PC-3 (cell line): ENCODE results near the gene WHRN. TPM values are rescaled to one million over a fixed set of nuclear protein-coding genes. Genes with fewer than 3 reads are reported as not detected.

ENCODE experiments used
- ATAC-seq: fragments of 200-7000 bp; cut with Tn5 transposase; 2 replicates; pipeline ENCODE4 v1.9.1; 2020; ENCODE audit warnings: mild to moderate bottlenecking, moderate library complexity
- BruUV-seq: library from RNA; stranded (reverse); fragments of 400-500 nt; replicated peaks from 2 replicates; lab custom pipeline; 2021; lab: Mats Ljungman, UMichigan
- CTCF ChIA-PET: fragments of 300-600 bp; sonication (Branson Sonifier 250); formaldehyde crosslinking; loops from one replicate; lab custom pipeline; 2022; ENCODE audit warnings: antibody characterized with exemption; lab: Charles Lee
- POLR2A ChIA-PET: fragments of 300-600 bp; sonication (Branson Sonifier 250); formaldehyde crosslinking; loops from one replicate; lab custom pipeline; 2022; ENCODE audit warnings: antibody characterized with exemption; ENCODE audit not compliant: unreplicated experiment; lab: Charles Lee
- DNase-seq: peaks from one replicate; pipeline ENCODE4 v3.0.0-alpha.2; 2015
- H2AFZ ChIP-seq: fragments of 300-600 bp; sonication (generic); 2 replicates; pipeline ENCODE4 v1.6.0; 2016; ENCODE audit warnings: antibody characterized with exemption, low read length
- H3F3A ChIP-seq: fragments of 300-600 bp; sonication (generic); one replicate; pipeline ENCODE4 v1.6.0; 2017; ENCODE audit warnings: antibody characterized with exemption, low read length, control low read depth, mild to moderate bottlenecking; ENCODE audit not compliant: unreplicated experiment
- H3K27ac ChIP-seq: fragments of 300-600 bp; sonication (generic); 2 replicates; pipeline ENCODE4 v1.5.1; 2016; ENCODE audit warnings: mild to moderate bottlenecking, low read length
- H3K27me3 ChIP-seq: fragments of 300-600 bp; sonication (generic); 2 replicates; pipeline ENCODE4 v1.6.1; 2016; ENCODE audit warnings: low read length, mixed read lengths
- H3K36me3 ChIP-seq: fragments of 300-600 bp; sonication (generic); 2 replicates; pipeline ENCODE4 v1.6.1; 2016; ENCODE audit warnings: low read depth, mixed run types, low read length, mixed read lengths
- H3K4me1 ChIP-seq: fragments of 300-600 bp; sonication (generic); 2 replicates; pipeline ENCODE4 v1.5.1; 2016; ENCODE audit warnings: low read length; ENCODE audit not compliant: insufficient read depth
- H3K4me2 ChIP-seq: fragments of 300-600 bp; sonication (generic); 2 replicates; pipeline ENCODE4 v1.6.0; 2016; ENCODE audit warnings: low read length
- H3K4me3 ChIP-seq: fragments of 300-600 bp; sonication (generic); 2 replicates; pipeline ENCODE4 v1.5.1; 2016; ENCODE audit warnings: mild to moderate bottlenecking, low read length, mixed read lengths
- H3K79me2 ChIP-seq: fragments of 300-600 bp; sonication (generic); 2 replicates; pipeline ENCODE4 v1.6.1; 2017; ENCODE audit warnings: low read length, mixed read lengths
- H3K9ac ChIP-seq: fragments of 300-600 bp; sonication (generic); 2 replicates; pipeline ENCODE4 v1.6.0; 2016; ENCODE audit warnings: mild to moderate bottlenecking, low read length
- H3K9me2 ChIP-seq: fragments of 300-600 bp; sonication (generic); replicated peaks from 2 replicates; pipeline ENCODE4 v1.6.1; 2016; ENCODE audit warnings: mixed run types, low read length, mixed read lengths
- H3K9me3 ChIP-seq: fragments of 300-600 bp; sonication (generic); 2 replicates; pipeline ENCODE4 v1.6.1; 2016; ENCODE audit warnings: low read length, mixed read lengths
- H4K20me1 ChIP-seq: fragments of 300-600 bp; sonication (generic); 2 replicates; pipeline ENCODE4 v1.6.1; 2016; ENCODE audit warnings: low read length, mixed read lengths
- EZH2 ChIP-seq: fragments of 300-600 bp; sonication (generic); IDR thresholded peaks from one replicate; pipeline ENCODE4 v1.6.1; 2017; ENCODE audit warnings: antibody characterized with exemption, mild to moderate bottlenecking, low read length; ENCODE audit not compliant: unreplicated experiment
- EZH2phosphoT487 ChIP-seq: fragments of 300-600 bp; sonication (generic); IDR thresholded peaks from 2 replicates; pipeline ENCODE4 v1.6.1; 2018; ENCODE audit warnings: mild to moderate bottlenecking, antibody characterized with exemption, low read length, borderline replicate concordance
- intact Hi-C: fragments of 100-400 bp; cut with micrococcal nuclease; formaldehyde crosslinking; loops from 2 replicates; pipeline ENCODE4 v1.9.0; 2023
- total RNA-seq: library from RNA; depleted of rRNA; stranded (reverse); fragments of >200 nt; gene quantifications from 2 replicates; pipeline ENCODE4 v1.2.3, GENCODE V29; 2014
- TF ChIP-seq, protein P1 (sequence below): fragments of 300-600 bp; sonication (generic); conservative IDR thresholded peaks from 2 replicates; pipeline ENCODE4 v1.5.1; 2017; ENCODE audit warnings: antibody characterized with exemption, low read depth, mild to moderate bottlenecking, low read length

WHRN gene
- total RNA-seq, 1 experiment from 2014 or later: 10.5 TPM

DNA sequence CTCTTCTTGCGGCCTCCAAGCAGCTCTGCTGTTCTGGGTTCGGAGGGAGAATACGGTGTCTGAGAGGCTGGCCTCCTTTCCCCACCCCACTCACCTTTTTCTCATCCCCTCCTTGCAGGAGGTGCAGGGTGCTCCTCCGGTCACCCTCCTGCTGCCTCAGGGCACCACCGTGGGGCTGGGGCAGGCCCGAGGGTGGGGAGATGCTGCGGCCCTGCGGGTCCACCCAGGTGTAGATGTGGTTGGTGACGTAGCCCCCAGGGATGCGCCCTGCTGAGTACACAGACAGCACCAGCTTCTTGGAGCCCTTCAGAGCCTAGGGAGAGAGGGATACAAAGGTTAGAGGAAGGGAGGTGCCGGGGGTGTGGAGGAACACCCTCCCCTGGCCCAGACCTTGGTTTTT is 26.8 kb downstream of the WHRN start:
- BruUV-seq: no TSS peak
- H3F3A ChIP-seq: no peaks in the 10 kb centered on the region

DNA sequence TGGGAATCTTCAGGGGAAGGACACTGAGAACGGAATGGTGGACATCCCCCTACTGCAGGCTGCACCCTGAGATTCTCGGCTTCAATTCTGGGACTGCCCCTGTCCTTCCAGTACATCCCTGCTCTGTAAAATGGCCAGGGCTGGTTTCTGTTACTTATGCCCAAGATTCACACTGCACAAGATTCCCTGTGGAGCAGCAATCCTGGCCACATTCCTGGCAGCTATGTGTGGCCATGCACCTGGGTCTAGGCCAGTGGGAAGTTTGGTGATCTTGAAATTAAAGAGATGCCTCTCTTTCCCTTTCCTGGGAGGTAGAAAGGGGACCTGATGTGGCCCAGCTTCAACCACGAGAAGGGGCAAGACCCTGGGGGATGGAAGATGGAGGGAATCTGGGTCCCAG is 27.6 kb downstream of the WHRN start:
- Histone ChIP-seq H3F3A (no peaks in the 10 kb centered on the region), H3K4me1 (no peaks in the 10 kb centered on the region), H2AFZ (no peak overlapping the region), H3K9ac (no peak overlapping the region), H4K20me1 (no peaks in the 10 kb centered on the region), H3K36me3 (no peaks in the 10 kb centered on the region; the same call in 1 of the 2 replicates), H3K4me2 (no peak overlapping the region), H3K27me3 (no peaks in the 10 kb centered on the region), H3K9me3 (no peaks in the 10 kb centered on the region), H3K27ac (no peak overlapping the region), H3K9me2 (no peaks in the 10 kb centered on the region), H3K4me3 (no peak overlapping the region), H3K79me2 (no peaks in the 10 kb centered on the region)
- no peak for TF ChIP-seq EZH2phosphoT487
- TF ChIP-seq EZH2: no peak
- TF ChIP-seq, protein P1, sequence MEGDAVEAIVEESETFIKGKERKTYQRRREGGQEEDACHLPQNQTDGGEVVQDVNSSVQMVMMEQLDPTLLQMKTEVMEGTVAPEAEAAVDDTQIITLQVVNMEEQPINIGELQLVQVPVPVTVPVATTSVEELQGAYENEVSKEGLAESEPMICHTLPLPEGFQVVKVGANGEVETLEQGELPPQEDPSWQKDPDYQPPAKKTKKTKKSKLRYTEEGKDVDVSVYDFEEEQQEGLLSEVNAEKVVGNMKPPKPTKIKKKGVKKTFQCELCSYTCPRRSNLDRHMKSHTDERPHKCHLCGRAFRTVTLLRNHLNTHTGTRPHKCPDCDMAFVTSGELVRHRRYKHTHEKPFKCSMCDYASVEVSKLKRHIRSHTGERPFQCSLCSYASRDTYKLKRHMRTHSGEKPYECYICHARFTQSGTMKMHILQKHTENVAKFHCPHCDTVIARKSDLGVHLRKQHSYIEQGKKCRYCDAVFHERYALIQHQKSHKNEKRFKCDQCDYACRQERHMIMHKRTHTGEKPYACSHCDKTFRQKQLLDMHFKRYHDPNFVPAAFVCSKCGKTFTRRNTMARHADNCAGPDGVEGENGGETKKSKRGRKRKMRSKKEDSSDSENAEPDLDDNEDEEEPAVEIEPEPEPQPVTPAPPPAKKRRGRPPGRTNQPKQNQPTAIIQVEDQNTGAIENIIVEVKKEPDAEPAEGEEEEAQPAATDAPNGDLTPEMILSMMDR: no peak
- DNase-seq (no peak), ATAC-seq (no peak)
- ChIA-PET CTCF (no interaction called here), POLR2A (no interaction called here)
- no TSS peak for BruUV-seq
- intact Hi-C loops: no loop called here

More for the DNA sequence above, 26.8 kb downstream of the WHRN start:
- H3K4me3 ChIP-seq: no peak overlapping the region
- TF ChIP-seq EZH2phosphoT487 (no peak), EZH2 (no peak)
- TF ChIP-seq, protein P1: no peak
- no peak for DNase-seq
- no peaks in the 10 kb centered on the region for H3K79me2 ChIP-seq
- no peaks in the 10 kb centered on the region for H3K9me3 ChIP-seq
- no peaks in the 10 kb centered on the region for H3K27me3 ChIP-seq
- no peak overlapping the region for H3K9ac ChIP-seq
- POLR2A ChIA-PET: no interaction called here
- no peak overlapping the region for H3K27ac ChIP-seq
- H3K9me2 ChIP-seq: no peaks in the 10 kb centered on the region
- intact Hi-C loops: no loop called here
- H2AFZ ChIP-seq: no peak overlapping the region
- H4K20me1 ChIP-seq: no peaks in the 10 kb centered on the region
- no peak for ATAC-seq
- CTCF ChIA-PET: no interaction called here
- H3K36me3 ChIP-seq: no peaks in the 10 kb centered on the region; the same call in 1 of the 2 replicates
- H3K4me1 ChIP-seq: no peaks in the 10 kb centered on the region
- H3K4me2 ChIP-seq: no peak overlapping the region

DNA sequence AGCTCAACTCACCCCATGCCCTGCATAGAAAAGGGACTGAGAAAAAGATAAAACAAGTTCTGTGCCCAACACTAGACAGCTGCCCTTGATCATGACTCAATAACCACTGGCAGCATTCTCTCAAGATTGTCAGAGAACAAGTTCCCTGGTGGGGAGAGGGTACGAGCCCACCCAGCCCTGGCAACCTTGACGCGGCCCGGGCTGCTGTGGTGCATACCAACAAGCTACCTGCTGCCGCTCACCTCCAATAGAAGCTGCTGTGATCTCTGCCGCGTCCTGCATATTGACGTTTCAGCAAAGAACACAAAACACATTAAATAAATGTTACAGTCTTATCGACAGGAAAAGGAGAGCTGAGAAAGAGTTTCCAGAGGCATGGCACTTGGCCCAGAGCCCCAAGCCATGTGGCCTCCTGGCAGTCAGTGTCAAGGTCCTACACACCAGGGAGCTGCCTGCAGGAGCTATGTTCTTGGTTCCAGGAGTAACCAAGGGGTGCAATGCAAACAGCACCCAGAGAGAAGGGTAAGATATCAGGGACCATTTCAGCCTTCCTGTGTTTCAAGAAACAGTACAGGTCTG is 28.3 kb downstream of the WHRN start:
- no peak for ATAC-seq
- no TSS peak for BruUV-seq

More for the DNA sequence above, 28.3 kb downstream of the WHRN start:
- Histone ChIP-seq H4K20me1 (no peaks in the 10 kb centered on the region), H3K79me2 (no peaks in the 10 kb centered on the region), H2AFZ (no peak overlapping the region), H3K4me1 (no peaks in the 10 kb centered on the region), H3K27me3 (no peaks in the 10 kb centered on the region), H3F3A (no peaks in the 10 kb centered on the region), H3K27ac (no peak overlapping the region), H3K9me3 (no peaks in the 10 kb centered on the region), H3K9ac (no peak overlapping the region), H3K9me2 (no peaks in the 10 kb centered on the region), H3K4me3 (no peak overlapping the region), H3K4me2 (no peak overlapping the region), H3K36me3 (no peaks in the 10 kb centered on the region; the same call in 1 of the 2 replicates)
- TF ChIP-seq, protein P1: no peak
- TF ChIP-seq EZH2 (no peak), EZH2phosphoT487 (no peak)
- intact Hi-C loops: no loop called here
- ChIA-PET POLR2A (no interaction called here), CTCF (no interaction called here)
- DNase-seq: no peak
